Activated T-helper 2 cell treated with anti-CD3 and anti-CD28 coated beads, Interferon-gamma antibody, Interleukin-2, Interleukin-4, amounts not matched to agents 10 μg/mL and 5 μg/mL and 100 μg/mL, durations not matched to agents 14 hours and 24 hours and 36 hours (primary cell): Measurements from ENCODE around the gene COLEC12. TPM values are rescaled to one million over a fixed set of nuclear protein-coding genes. Genes with fewer than 3 reads are reported as not detected.

Source experiments
- DNase-seq: peaks from one replicate; pipeline ENCODE4 v3.0.0; 2021; ENCODE audit warnings: low spot score
- H3K27ac Mint-ChIP-seq: one replicate; pipeline ENCODE4 v1.8.0; 2021; ENCODE audit warnings: mixed read lengths
- H3K27me3 Mint-ChIP-seq: one replicate; pipeline ENCODE4 v1.8.0; 2021; ENCODE audit warnings: low read depth, mixed read lengths
- H3K36me3 Mint-ChIP-seq: one replicate; pipeline ENCODE4 v1.8.0; 2021; ENCODE audit warnings: low read depth, mixed read lengths
- H3K4me1 Mint-ChIP-seq: one replicate; pipeline ENCODE4 v1.8.0; 2021; ENCODE audit warnings: low read depth, mixed read lengths
- H3K4me3 Mint-ChIP-seq: one replicate; pipeline ENCODE4 v1.8.0; 2021; ENCODE audit warnings: low read depth, mild to moderate bottlenecking, moderate library complexity, mixed read lengths
- H3K9me3 Mint-ChIP-seq: one replicate; pipeline ENCODE4 v1.8.0; 2021; ENCODE audit warnings: mixed read lengths
- intact Hi-C: fragments of 100-400 bp; cut with micrococcal nuclease; formaldehyde crosslinking; loops from one replicate; pipeline ENCODE4 v1.15.1; 2023
- total RNA-seq: library from RNA; stranded (reverse); gene quantifications from 2 replicates; pipeline ENCODE4 v1.2.3, GENCODE V29; 2022

The COLEC12 gene
- total RNA-seq, 1 donor from 2014 or later: not detected

DNA sequence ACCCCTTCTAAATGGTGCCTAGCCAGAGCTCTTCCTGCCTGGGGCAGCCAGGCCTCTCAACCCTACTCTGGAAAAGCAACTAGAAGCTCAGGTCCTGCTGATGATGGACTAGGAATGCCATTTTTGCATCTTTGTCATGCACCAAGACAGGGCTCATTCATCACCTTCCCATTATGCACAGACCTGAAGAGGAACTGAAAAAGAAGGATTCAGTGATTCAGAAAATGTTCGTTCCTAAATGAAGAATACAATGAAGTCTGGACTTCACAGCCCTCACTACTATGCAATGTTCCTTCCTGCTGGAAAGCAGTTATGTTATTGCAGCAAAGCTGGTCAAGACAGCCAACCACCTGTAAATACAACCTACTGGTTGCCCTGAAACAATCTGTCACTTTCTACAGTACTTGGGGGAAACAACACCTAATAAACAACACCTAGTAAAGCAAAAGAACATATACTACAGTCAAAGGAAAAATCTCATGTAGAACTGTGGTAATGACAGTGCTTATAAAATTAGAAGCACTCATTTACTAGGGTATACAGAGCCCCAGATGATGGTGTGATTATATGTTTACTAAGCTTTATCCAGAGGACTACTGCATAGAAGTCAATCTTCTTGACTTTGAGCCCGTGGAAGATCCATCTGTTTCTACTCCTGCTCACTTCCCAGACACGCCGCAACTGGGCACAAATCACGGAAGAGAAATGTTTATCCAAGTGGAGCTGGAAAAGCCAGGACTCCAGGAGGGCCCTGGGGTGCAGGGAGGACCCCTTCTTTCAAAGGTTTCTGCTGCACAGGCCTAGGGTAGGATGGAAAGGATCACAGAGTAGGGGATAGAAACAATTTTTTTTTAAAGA is 129.5 kb downstream of the COLEC12 start:
- H3K4me1 Mint-ChIP-seq: no peaks in the 10 kb centered on the region
- intact Hi-C loops: no loop called here
- DNase-seq: no peak
- no peak overlapping the region for H3K27ac Mint-ChIP-seq
- H3K9me3 Mint-ChIP-seq: no peaks in the 10 kb centered on the region
- no peaks in the 10 kb centered on the region for H3K36me3 Mint-ChIP-seq
- H3K4me3 Mint-ChIP-seq: no peak overlapping the region
- peaks cover 1% of the 10 kb centered on the region for H3K27me3 Mint-ChIP-seq

DNA sequence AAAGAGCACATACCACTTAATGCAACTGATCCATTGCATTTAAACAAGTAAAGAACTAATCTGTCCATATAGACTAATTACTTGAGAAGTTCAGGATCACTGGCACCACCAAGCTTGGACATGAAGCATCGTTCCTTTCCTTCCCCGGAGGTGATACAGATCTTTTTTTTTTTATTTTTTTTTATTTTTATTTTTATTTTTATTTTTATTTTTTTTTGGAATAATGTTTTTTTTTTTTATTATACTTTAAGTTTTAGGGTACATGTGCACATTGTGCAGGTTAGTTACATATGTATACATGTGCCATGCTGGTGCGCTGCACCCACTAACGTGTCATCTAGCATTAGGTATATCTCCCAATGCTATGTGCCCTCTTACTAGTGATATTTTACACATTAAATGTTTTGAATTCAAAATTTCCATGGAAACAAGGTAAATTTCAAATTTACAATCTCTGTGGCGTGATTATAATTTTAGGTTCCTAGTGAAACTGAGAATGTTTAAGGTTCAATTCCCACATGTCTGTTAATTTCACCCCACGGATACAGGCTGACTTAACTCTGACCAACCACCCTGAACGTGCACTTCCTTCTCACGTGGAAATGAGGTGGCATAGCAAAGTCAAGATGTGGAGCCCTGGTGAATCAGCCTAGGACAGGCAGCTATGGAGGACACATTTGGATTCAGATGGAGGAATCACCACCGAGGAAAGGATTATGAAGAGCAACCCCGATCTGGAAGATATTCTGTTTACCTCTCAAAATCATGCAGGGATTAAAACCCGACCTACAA is 131.1 kb downstream of the COLEC12 start:
- H3K36me3 Mint-ChIP-seq: no peaks in the 10 kb centered on the region
- H3K4me1 Mint-ChIP-seq: no peaks in the 10 kb centered on the region
- no peak overlapping the region for H3K27ac Mint-ChIP-seq
- H3K4me3 Mint-ChIP-seq: no peak overlapping the region
- DNase-seq: no peak
- H3K27me3 Mint-ChIP-seq: peaks cover 1% of the 10 kb centered on the region
- intact Hi-C loops: no loop called here
- no peaks in the 10 kb centered on the region for H3K9me3 Mint-ChIP-seq

DNA sequence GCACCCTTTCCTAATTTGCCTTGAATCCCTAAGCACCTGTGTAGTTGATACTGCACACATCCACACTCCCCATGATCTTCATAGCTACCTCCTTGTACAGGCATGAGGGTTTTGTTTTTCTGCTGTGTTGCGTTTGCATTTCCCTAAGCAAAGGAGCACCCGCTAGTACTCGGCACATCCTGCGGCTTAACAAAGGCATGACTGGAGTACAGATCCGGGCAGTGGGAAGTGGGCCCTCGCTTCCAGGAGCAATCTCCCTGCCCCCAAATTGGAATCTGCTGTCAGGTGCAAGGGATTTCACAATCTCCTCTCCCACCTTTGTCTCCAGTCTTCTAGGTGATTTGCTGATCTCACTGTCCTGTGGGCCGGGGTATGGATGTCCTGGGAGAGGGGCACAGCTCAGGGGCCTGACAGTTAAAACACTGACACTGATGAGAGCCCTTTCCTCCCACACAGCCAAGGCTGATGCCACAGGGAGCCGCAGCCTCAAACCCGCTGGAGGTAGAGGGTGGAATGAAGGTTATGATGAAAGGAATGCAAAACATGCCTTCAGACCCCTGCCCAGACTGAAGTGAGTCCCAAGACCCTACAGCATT is 133.9 kb downstream of the COLEC12 start:
- no peak for DNase-seq
- Mint-ChIP-seq H3K9me3 (no peaks in the 10 kb centered on the region), H3K4me1 (no peaks in the 10 kb centered on the region), H3K36me3 (no peaks in the 10 kb centered on the region), H3K27me3 (no peaks in the 10 kb centered on the region), H3K27ac (no peak overlapping the region), H3K4me3 (no peak overlapping the region)
- intact Hi-C loops: no loop called here

DNA sequence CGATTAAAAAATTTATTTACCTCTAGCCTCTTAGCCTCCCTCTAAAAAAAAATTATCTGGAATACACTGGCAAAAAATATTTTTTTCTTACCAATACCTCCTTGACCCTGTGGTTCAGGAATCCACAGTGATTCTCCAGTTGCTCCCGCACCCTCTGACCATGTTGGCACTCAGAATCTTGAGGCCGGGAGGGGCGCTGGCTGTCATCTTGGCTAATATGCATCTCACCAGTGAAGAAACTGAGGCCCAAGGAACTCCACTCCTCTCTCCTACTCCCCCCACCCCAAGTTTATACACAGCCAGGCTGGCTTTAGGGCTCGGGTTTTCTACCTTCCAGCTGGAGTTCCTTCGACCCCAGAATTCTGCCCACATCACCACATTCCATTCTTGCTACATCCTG is 134.8 kb downstream of the COLEC12 start:
- Mint-ChIP-seq H3K9me3 (no peaks in the 10 kb centered on the region), H3K27me3 (no peaks in the 10 kb centered on the region), H3K4me1 (no peaks in the 10 kb centered on the region), H3K27ac (no peak overlapping the region), H3K4me3 (no peak overlapping the region), H3K36me3 (no peaks in the 10 kb centered on the region)
- intact Hi-C loops: no loop called here
- DNase-seq: no peak

DNA sequence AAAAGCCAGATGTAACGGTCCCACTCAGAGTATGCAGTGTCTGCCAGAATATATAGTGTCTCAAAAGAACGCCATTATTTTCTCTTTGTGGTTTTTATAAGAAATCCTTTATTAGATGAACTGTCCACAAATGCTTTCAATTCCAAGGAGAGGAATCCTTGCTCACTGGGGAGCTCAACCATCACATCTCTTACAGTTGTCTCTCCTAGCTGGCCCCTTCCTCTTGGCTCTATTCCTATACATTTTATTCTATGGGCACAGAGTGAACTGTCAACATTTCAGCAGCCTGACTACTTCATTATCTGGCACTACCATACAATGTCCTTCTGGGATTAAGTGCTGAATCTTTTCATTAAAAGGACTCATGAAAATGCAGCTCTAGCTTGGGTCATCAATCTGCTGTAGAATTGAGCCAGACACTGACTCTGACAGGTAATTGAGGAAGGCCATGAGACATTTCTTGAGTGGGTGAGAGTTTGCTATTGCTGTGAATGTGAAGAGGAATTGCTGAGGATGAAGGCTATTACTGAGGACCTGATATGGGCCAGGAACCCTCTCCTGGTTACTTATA is 136.2 kb downstream of the COLEC12 start:
- Mint-ChIP-seq H3K27me3 (no peaks in the 10 kb centered on the region), H3K4me3 (no peak overlapping the region), H3K4me1 (no peaks in the 10 kb centered on the region), H3K27ac (no peak overlapping the region), H3K9me3 (no peaks in the 10 kb centered on the region), H3K36me3 (no peaks in the 10 kb centered on the region)
- intact Hi-C loops: no loop called here
- DNase-seq: no peak

DNA sequence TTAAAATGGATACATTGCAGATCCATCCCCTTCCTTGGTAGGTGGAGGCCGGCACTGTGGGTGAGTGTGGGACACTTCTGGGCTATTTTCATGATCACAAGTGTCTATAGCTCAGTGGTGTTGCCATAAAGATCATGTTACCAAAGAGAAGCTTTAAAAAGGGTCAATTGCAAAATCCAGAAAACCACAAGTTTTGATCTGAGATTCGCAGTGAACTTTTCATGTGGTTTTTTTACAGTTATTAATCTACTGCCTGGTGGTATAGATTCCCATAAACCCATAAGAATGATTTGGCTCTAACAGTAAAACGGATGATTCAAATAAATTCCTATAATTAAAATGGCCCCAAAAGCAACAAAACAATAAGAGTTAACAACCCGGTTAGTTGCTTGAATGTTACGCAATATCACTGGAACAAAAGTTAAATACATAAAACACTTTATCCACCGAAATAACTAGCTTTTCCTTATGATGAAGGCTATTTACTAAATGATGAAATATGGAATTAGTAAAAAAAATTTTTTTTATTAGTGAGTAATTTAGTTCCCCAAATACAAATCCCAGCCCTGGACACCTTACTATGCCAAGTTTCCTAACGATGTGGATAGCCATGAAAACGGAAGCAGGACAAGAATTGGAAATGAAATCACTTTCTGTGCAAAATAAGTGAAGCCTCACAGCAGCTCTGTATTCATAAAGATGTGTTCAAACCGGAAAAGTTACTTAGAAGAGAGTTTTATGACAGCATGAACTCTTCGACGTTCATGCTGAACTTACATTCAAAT is 137.0 kb downstream of the COLEC12 start:
- Mint-ChIP-seq H3K27me3 (no peaks in the 10 kb centered on the region), H3K27ac (no peak overlapping the region), H3K9me3 (no peaks in the 10 kb centered on the region), H3K36me3 (no peaks in the 10 kb centered on the region), H3K4me3 (no peak overlapping the region), H3K4me1 (no peaks in the 10 kb centered on the region)
- DNase-seq: no peak
- intact Hi-C loops: no loop called here

DNA sequence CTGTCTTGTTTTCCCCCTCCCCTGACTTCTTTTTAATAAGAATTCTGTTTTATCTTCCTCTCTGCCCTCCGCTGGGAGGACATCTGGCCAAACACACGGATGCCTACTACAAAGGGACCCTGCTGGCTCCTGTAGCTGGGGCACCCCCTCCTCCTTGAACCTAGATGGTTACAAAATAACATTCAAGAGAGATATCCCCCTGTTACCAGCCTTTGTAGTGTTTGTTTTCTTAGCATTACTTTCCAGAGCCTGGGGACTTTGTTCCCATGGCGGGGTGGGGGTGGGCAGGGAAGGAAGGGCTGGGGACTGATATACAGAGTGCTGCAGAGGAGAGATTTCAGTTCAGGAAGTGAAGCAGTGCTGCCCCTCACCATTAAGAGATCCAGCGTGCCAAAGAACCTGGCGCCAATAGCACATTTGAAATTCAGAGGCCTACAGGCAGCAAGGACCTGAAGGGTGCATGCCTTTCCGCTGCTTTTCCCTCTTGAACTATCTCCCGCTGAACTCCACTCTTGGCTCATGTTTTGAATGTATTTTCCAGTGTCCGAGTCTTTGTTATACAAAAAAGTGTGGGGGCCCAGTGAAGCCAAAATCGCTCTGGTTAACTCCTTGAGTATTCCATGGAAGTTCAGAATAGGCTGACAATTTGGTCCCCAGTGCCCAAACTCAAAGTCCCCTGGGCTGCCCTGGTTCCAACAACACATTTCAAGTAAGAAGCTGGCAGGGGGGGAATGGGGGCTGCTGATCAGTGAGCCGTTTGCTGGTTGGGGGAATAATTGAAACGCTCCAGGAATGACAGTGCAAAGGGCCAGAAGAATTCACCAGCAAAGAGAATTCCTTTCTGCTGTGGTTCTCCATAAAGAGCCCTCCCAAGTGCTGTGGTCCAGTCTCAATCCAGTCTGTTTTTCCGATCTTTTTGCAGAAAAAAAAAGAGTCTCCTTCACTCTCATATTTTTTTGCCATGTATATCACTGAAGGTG is 137.9 kb downstream of the COLEC12 start:
- Mint-ChIP-seq H3K27ac (no peak overlapping the region), H3K27me3 (no peaks in the 10 kb centered on the region), H3K36me3 (no peaks in the 10 kb centered on the region), H3K4me3 (no peak overlapping the region), H3K9me3 (no peaks in the 10 kb centered on the region), H3K4me1 (no peaks in the 10 kb centered on the region)
- intact Hi-C loops: no loop called here
- DNase-seq: no peak

DNA sequence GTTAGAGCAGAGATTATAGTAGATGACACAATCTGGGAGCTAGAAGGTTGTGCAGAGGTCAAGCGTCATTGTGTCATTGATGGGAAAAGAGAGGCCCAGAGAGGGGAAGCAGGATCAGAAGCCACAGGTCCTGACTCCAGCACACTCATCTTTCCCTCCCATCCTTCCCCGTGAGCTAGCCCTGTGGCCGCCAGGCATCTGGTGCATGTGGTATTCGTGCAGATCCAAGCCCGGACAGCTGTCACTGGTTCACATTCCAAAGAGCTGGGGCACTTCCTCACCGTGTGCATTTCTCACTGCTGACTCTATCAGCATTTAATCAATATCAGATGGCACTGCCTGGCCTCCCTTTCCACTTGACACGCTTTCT is 138.6 kb downstream of the COLEC12 start:
- Mint-ChIP-seq H3K4me3 (no peak overlapping the region), H3K4me1 (no peaks in the 10 kb centered on the region), H3K27me3 (no peaks in the 10 kb centered on the region), H3K36me3 (no peaks in the 10 kb centered on the region), H3K9me3 (no peaks in the 10 kb centered on the region), H3K27ac (no peak overlapping the region)
- DNase-seq: no peak
- intact Hi-C loops: no loop called here

DNA sequence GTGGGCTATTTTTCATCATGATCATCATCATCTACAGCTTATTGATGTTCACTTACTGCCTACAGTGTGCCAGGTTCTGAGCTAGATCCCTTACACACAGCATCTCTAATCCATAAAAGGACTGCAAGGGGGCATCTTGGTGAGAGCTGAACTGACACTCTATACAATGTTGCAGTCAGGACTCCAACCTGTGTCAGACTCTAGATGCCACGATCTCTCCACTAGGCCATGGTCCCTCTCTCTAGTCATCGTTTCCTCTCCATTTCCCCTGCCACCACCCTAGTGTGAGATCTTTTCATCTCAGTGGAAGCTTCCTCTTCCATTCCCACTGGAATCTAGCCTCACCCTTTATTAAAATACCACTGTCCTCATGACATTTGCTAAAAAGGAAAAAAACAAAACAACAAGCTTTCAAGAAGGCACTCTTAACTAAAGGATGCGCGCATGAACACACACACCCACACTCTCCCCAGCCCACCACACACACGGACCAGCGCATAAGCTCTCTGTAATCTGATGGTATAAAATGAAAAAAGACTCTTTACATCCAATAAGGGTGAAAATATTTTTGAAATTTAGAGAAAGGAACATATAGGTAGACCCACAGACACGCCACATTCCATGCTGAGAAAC is 139.3 kb downstream of the COLEC12 start:
- Mint-ChIP-seq H3K27me3 (no peaks in the 10 kb centered on the region), H3K4me1 (no peaks in the 10 kb centered on the region), H3K36me3 (no peaks in the 10 kb centered on the region), H3K9me3 (no peaks in the 10 kb centered on the region), H3K27ac (no peak overlapping the region), H3K4me3 (no peak overlapping the region)
- DNase-seq: no peak
- intact Hi-C loops: no loop called here

DNA sequence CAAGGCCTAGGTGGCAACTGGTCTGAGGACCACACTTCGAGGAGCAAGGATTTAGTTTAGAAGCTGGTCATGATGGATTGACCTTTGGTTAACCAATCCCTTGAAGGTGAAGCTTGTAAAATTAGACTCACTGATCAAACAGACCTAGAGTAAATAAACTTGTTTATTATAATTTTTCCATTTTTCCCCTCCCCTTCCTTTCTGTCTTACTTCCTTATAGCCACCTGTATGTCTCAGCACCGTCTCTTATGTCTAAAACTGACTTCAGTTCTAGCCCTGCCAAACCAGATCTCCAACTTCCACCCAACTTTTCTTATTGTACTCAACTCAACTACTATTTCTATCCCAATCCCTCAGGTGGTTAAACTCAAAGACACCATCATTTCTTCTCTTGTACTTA is 139.8 kb downstream of the COLEC12 start:
- DNase-seq: no peak
- H3K27me3 Mint-ChIP-seq: no peaks in the 10 kb centered on the region
- H3K4me1 Mint-ChIP-seq: no peaks in the 10 kb centered on the region
- no peaks in the 10 kb centered on the region for H3K9me3 Mint-ChIP-seq
- no peak overlapping the region for H3K27ac Mint-ChIP-seq
- H3K4me3 Mint-ChIP-seq: no peak overlapping the region
- intact Hi-C loops: no loop called here
- no peaks in the 10 kb centered on the region for H3K36me3 Mint-ChIP-seq

DNA sequence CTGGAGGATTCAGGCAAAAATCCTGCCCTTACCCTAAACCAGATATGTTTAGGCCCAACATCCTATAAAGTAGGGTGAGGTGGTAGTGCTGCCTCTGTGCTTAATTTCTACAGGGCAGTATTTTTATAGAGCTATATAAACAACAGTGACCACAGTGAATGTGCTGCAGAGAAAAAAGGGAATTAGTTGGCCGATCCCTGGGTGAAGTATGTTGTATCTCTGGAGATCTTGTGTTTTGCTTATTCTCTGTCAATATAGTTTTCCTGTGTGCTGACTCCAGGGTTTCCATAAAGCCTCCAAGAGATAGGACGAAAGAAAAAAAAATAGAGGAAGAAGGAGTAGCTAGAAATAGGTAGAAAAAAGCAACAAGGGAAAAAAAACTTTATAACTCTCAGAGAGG is 143.7 kb downstream of the COLEC12 start:
- peaks cover 3% of the 10 kb centered on the region for H3K27me3 Mint-ChIP-seq
- no peaks in the 10 kb centered on the region for H3K4me1 Mint-ChIP-seq
- intact Hi-C loops: no loop called here

More for the DNA sequence above, 143.7 kb downstream of the COLEC12 start:
- Mint-ChIP-seq H3K9me3 (no peaks in the 10 kb centered on the region), H3K27ac (no peak overlapping the region), H3K4me3 (no peak overlapping the region), H3K36me3 (no peaks in the 10 kb centered on the region)
- DNase-seq: no peak
